Stimulated activated naive CD8-positive, alpha-beta T cell treated with anti-CD3 and anti-CD28 coated beads, Interleukin-15, amount 100 ng/mL, for 72 hours (primary cell): ENCODE results near the gene CAPN11.

ENCODE experiments used
- ATAC-seq: fragments of 150-1000 bp; cut with Tn5 transposase; 2 replicates; pipeline ENCODE4 v1.10.0; 2021; ENCODE audit warnings: mild to moderate bottlenecking, moderate library complexity
- DNase-seq, 2 donors: peaks; one replicate each; pipeline ENCODE4 v3.0.0; 2021 to 2022
- H3K27ac Mint-ChIP-seq, 2 donors: one replicate each; pipeline ENCODE4 v1.8.0; 2022; ENCODE audit warnings: mild to moderate bottlenecking in 2 of 2, mixed read lengths in 2 of 2, moderate library complexity in 2 of 2
- H3K27me3 Mint-ChIP-seq: one replicate; pipeline ENCODE4 v1.8.0; 2022; ENCODE audit warnings: mixed read lengths
- H3K4me1 Mint-ChIP-seq: one replicate; pipeline ENCODE4 v1.8.0; 2022; ENCODE audit warnings: mild to moderate bottlenecking, mixed read lengths
- H3K4me3 Mint-ChIP-seq, 2 donors: one replicate each; pipeline ENCODE4 v1.8.0; 2022; ENCODE audit warnings: mild to moderate bottlenecking in 2 of 2, mixed read lengths in 2 of 2, moderate library complexity in 1 of 2
- H3K9me3 Mint-ChIP-seq, 2 donors: one replicate each; pipeline ENCODE4 v1.8.0; 2022; ENCODE audit warnings: mixed read lengths in 2 of 2

Gene CAPN11

GRCh38 chr6:44162876-44163625 is 4.4 kb downstream of the CAPN11 start:
- Mint-ChIP-seq H3K9me3 (no peaks in the 10 kb centered on the region), H3K4me1 (peaks cover 36% of the 10 kb centered on the region), H3K27ac (peak overlapping the region in 1 of 2 donors; percentile 29), H3K27me3 (peaks cover 31% of the 10 kb centered on the region), H3K4me3 (no peak overlapping the region)
- ATAC-seq (no peak), DNase-seq (no peak)

- no peak for ATAC-seq
- Mint-ChIP-seq H3K27me3 (peaks cover 33% of the 10 kb centered on the region), H3K4me1 (peaks cover 31% of the 10 kb centered on the region), H3K4me3 (no peak overlapping the region), H3K27ac (peak overlapping the region; percentile 21 to 88), H3K9me3 (no peaks in the 10 kb centered on the region)
- no peak for DNase-seq
Observed at GRCh38 chr6:44166116-44166515, 7.5 kb downstream of the CAPN11 start.

GRCh38 chr6:44166591-44167184 is 8.1 kb downstream of the CAPN11 start:
- peak; percentile 47 for ATAC-seq
- H3K27ac Mint-ChIP-seq, result peak overlapping the region; percentile 21 to 88
- no peaks in the 10 kb centered on the region for H3K9me3 Mint-ChIP-seq
- peaks cover 26% of the 10 kb centered on the region for H3K4me1 Mint-ChIP-seq
- no peak overlapping the region for H3K4me3 Mint-ChIP-seq
- no peak for DNase-seq
- H3K27me3 Mint-ChIP-seq, result peaks cover 38% of the 10 kb centered on the region

- Mint-ChIP-seq H3K27me3 (peaks cover 41% of the 10 kb centered on the region), H3K27ac (no peak overlapping the region), H3K9me3 (no peaks in the 10 kb centered on the region), H3K4me3 (no peak overlapping the region), H3K4me1 (peaks cover 28% of the 10 kb centered on the region)
- no peak for ATAC-seq
- DNase-seq, result no peak
Observed at GRCh38 chr6:44167567-44167966, 8.9 kb downstream of the CAPN11 start.

GRCh38 chr6:44169154-44169553 is 10.5 kb downstream of the CAPN11 start:
- no peak overlapping the region for H3K27ac Mint-ChIP-seq
- H3K27me3 Mint-ChIP-seq, result peaks cover 49% of the 10 kb centered on the region
- peaks cover 33% of the 10 kb centered on the region for H3K4me1 Mint-ChIP-seq
- DNase-seq (no peak), ATAC-seq (no peak)
- H3K9me3 Mint-ChIP-seq, result no peaks in the 10 kb centered on the region
- H3K4me3 Mint-ChIP-seq, result no peak overlapping the region

- DNase-seq, result no peak
Observed at GRCh38 chr6:44169886-44170570, 11.4 kb downstream of the CAPN11 start.

GRCh38 chr6:44171899-44172546 is 13.4 kb downstream of the CAPN11 start:
- peaks cover 30% of the 10 kb centered on the region for H3K27me3 Mint-ChIP-seq
- peaks cover 24% of the 10 kb centered on the region for H3K4me1 Mint-ChIP-seq
- DNase-seq, result peak in 1 of 2 donors; percentile 62
- peak overlapping the region in 1 of 2 donors; percentile 53 for H3K27ac Mint-ChIP-seq
- H3K9me3 Mint-ChIP-seq, result no peaks in the 10 kb centered on the region
- peak; percentile 66 for ATAC-seq
- H3K4me3 Mint-ChIP-seq, result peak overlapping the region in 1 of 2 donors; percentile 52

More at GRCh38 chr6:44169886-44170570, 11.4 kb downstream of the CAPN11 start:
- H3K27ac Mint-ChIP-seq, result no peak overlapping the region
- no peak for ATAC-seq
- peaks cover 33% of the 10 kb centered on the region for H3K4me1 Mint-ChIP-seq
- H3K4me3 Mint-ChIP-seq, result no peak overlapping the region
- peaks cover 41% of the 10 kb centered on the region for H3K27me3 Mint-ChIP-seq
- H3K9me3 Mint-ChIP-seq, result no peaks in the 10 kb centered on the region

- H3K27me3 Mint-ChIP-seq, result peaks cover 30% of the 10 kb centered on the region
- H3K4me1 Mint-ChIP-seq, result peaks cover 30% of the 10 kb centered on the region
- H3K9me3 Mint-ChIP-seq, result no peaks in the 10 kb centered on the region
- DNase-seq (peak; percentile 72 to 80), ATAC-seq (peak; percentile 76)
- H3K4me3 Mint-ChIP-seq, result no peak overlapping the region
- H3K27ac Mint-ChIP-seq, result peak overlapping the region in 1 of 2 donors; percentile 52
Observed at GRCh38 chr6:44172731-44173500, 14.3 kb downstream of the CAPN11 start.

GRCh38 chr6:44176130-44176761 is 17.6 kb downstream of the CAPN11 start:
- DNase-seq, result no peak

GRCh38 chr6:44176762-44177509 is 18.3 kb downstream of the CAPN11 start:
- DNase-seq (peak; percentile 45 to 74), ATAC-seq (peak; percentile 85)
- H3K4me1 Mint-ChIP-seq, result peaks cover 31% of the 10 kb centered on the region
- H3K9me3 Mint-ChIP-seq, result no peaks in the 10 kb centered on the region
- H3K4me3 Mint-ChIP-seq, result peak overlapping the region; percentile 46 to 67
- peak overlapping the region in 1 of 2 donors; percentile 16 for H3K27ac Mint-ChIP-seq
- peaks cover 22% of the 10 kb centered on the region for H3K27me3 Mint-ChIP-seq

More at GRCh38 chr6:44176130-44176761, 17.6 kb downstream of the CAPN11 start:
- H3K27me3 Mint-ChIP-seq, result peaks cover 26% of the 10 kb centered on the region
- H3K9me3 Mint-ChIP-seq, result no peaks in the 10 kb centered on the region
- H3K27ac Mint-ChIP-seq, result no peak overlapping the region
- peaks cover 31% of the 10 kb centered on the region for H3K4me1 Mint-ChIP-seq
- ATAC-seq, result no peak
- peak overlapping the region; percentile 46 to 67 for H3K4me3 Mint-ChIP-seq

GRCh38 chr6:44177691-44178423 is 19.2 kb downstream of the CAPN11 start:
- Mint-ChIP-seq H3K4me1 (peaks cover 21% of the 10 kb centered on the region), H3K9me3 (no peaks in the 10 kb centered on the region), H3K4me3 (peak overlapping the region; percentile 46 to 67), H3K27me3 (peaks cover 13% of the 10 kb centered on the region), H3K27ac (peak overlapping the region in 1 of 2 donors; percentile 60)
- DNase-seq (no peak), ATAC-seq (no peak)

GRCh38 chr6:44178424-44179071 is 19.9 kb downstream of the CAPN11 start:
- Mint-ChIP-seq H3K4me3 (no peak overlapping the region), H3K4me1 (peaks cover 19% of the 10 kb centered on the region), H3K27ac (peak overlapping the region in 1 of 2 donors; percentile 60), H3K27me3 (peaks cover 6% of the 10 kb centered on the region), H3K9me3 (no peaks in the 10 kb centered on the region)
- no peak for DNase-seq
- no peak for ATAC-seq

- no peak for ATAC-seq
- Mint-ChIP-seq H3K27me3 (peaks cover under 1% of the 10 kb centered on the region), H3K27ac (no peak overlapping the region), H3K9me3 (no peaks in the 10 kb centered on the region), H3K4me1 (peaks cover 19% of the 10 kb centered on the region), H3K4me3 (no peak overlapping the region)
- no peak for DNase-seq
Observed at GRCh38 chr6:44179072-44179536, 20.5 kb downstream of the CAPN11 start.
